GM12875 (cell line): ENCODE results near the gene PLPPR2.

Source experiments
- H3K4me3 ChIP-seq: one replicate; pipeline ENCODE4 v1.5.1; 2011; ENCODE audit warnings: low read depth, low read length, control low read depth
- CTCF ChIP-seq: IDR thresholded peaks from 2 replicates; pipeline ENCODE4 v1.5.1; 2011; ENCODE audit warnings: low read depth, mild to moderate bottlenecking, control low read depth, inconsistent platforms, low read length, moderate library complexity, borderline replicate concordance; ENCODE audit not compliant: insufficient read depth

Gene PLPPR2

DNA sequence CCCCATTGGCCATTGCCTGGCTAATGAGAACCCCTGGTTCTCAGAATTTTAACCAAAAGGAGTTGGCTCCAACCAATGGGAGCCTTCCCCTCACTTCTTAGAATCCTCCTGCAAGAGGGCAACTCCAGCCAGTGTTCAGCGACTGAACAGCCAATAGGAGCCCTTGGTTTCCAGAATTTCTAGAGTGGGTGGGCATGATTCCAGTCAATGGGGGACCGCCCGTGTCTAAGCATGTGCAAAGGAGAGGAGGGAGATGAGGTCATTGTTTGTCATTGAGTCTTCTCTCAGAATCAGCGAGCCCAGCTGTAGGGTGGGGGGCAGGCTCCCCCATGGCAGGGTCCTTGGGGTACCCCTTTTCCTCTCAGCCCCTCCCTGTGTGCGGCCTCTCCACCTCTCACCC is 9.7 kb downstream of the PLPPR2 start:
- H3K4me3 ChIP-seq = no peak overlapping the region
- no peak for TF ChIP-seq CTCF

DNA sequence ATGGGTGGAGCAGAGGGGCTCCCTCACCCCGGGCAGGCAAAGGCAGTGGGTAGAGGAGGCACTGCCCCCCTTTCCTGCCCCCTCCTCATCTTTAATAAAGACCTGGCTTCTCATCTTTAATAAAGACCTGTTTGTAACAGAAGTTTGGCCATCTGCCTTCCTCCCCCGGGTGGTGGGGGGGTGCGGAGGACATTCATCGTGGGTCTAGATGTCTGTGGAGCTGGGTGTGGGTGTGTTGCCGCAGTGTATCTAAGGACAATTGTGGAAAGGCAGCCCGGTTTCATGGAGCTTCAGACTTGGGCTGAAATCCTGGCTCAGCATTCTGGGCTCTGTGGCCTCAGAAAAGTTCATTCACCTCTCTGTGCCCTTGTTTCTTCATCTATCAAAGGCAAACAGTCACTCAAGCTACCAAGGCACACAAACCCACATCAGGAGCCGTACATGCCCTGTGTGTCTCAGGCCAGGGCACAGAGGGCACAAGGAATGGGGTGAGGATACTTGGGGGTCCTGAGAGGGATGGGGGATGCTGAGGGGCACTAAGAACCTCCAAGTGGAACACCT is 10.4 kb downstream of the PLPPR2 start:
- no peak overlapping the region for H3K4me3 ChIP-seq
- no peak for TF ChIP-seq CTCF

DNA sequence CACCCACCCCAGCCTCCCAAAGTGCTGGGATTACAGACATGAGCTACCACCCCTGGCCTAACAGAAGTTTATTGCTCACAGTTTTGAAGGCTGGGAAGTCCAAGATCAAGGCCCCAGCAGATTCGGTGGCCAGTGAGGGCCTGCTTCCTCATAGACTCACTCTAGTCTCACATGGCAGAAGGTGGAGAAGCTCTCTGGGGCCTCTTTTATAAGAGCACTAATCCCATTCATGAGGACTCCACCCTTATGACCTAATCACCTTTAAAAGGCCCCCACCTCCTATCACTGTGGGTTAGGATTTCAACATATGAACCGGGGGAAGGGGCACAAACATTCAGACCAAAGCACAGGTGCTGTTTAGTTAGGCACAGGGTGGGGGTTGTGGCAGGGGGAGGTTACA is 12.3 kb downstream of the PLPPR2 start:
- TF ChIP-seq CTCF = no peak

DNA sequence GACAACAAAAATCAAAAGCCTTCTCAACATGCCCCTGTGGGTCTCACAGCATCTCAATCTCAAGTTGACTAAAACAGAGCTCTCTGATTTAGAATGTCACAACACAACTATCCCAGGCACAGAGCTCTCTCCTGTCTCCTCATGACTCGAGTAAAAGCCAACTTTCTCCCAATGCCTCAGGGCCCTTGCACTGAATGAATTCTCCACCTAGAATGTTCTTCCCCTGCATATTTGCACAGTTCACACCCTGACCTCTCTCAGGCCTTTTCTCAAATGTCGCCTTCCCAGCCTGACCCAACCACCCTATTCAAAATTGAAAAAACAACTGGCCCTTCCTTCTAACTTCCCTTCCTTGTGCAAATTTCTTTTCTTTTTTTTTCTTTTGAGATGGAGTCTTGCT is 15.5 kb downstream of the PLPPR2 start:
- no peak overlapping the region for H3K4me3 ChIP-seq
- no peak for TF ChIP-seq CTCF

More for the DNA sequence above, 12.3 kb downstream of the PLPPR2 start:
- H3K4me3 ChIP-seq = no peak overlapping the region

- no peak overlapping the region for H3K4me3 ChIP-seq
Measured at GRCh38 chr19:11373166-11373884, 18.1 kb downstream of the PLPPR2 start.

GRCh38 chr19:11373885-11374432 is 18.7 kb downstream of the PLPPR2 start:
- TF ChIP-seq CTCF = no peak
- peak overlapping the region; percentile 75 for H3K4me3 ChIP-seq

More at GRCh38 chr19:11373166-11373884, 18.1 kb downstream of the PLPPR2 start:
- TF ChIP-seq CTCF = no peak

GRCh38 chr19:11374433-11375142 is 19.4 kb downstream of the PLPPR2 start, which contains the start of gene SWSAP1:
TSS of gene SWSAP1 (plus strand) at chr19:11374666. CDS start at chr19:11374681, 15 bp downstream.
- peak within 1 kb of the TSS; percentile 75 for H3K4me3 ChIP-seq
- no peak for TF ChIP-seq CTCF
